Measurements from ENCODE around the gene MACROH2A1. TPM values are rescaled to one million over a fixed set of nuclear protein-coding genes. Genes with fewer than 3 reads are reported as not detected.

The MACROH2A1 gene
- polyA plus RNA-seq, 1 experiment = 129 TPM

DNA sequence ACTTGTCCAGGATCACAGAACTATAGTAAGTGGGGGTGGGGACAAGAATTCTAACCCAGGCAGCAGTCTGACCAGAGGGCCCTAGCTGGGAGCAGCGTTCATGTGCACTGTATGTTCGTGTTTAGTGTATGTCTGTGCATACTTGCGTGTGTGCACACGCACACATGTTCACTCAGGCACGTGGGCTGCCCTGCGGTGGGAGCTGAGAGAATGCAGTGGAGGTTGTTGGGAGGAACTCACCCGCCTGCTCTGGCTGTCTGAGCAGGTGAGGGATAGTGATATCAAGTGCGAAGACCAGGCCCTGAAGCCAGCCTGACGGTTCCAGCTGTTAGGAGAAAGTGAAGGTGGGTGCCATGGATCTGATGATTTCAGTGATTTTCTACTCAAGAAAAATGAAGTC is 47.2 kb upstream of the MACROH2A1 start:
- DNase-seq (ENCODE audit: low read depth, low spot score) = no peak
- CTCF ChIA-PET = interaction anchor here (1.1 to 5.1 kb wide), 3 partner anchors 12 to 106 kb away, joined by 4 to 30 read pairs (median 4); no protein-coding TSS in a partner anchor
- TF ChIP-seq, protein P1, sequence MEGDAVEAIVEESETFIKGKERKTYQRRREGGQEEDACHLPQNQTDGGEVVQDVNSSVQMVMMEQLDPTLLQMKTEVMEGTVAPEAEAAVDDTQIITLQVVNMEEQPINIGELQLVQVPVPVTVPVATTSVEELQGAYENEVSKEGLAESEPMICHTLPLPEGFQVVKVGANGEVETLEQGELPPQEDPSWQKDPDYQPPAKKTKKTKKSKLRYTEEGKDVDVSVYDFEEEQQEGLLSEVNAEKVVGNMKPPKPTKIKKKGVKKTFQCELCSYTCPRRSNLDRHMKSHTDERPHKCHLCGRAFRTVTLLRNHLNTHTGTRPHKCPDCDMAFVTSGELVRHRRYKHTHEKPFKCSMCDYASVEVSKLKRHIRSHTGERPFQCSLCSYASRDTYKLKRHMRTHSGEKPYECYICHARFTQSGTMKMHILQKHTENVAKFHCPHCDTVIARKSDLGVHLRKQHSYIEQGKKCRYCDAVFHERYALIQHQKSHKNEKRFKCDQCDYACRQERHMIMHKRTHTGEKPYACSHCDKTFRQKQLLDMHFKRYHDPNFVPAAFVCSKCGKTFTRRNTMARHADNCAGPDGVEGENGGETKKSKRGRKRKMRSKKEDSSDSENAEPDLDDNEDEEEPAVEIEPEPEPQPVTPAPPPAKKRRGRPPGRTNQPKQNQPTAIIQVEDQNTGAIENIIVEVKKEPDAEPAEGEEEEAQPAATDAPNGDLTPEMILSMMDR (IDR thresholded peaks at IDR 0.05; ENCODE audit: low read depth, low read length) = no peak
- peaks cover 27% of the 10 kb centered on the region for H3K27me3 ChIP-seq (ENCODE audit: control insufficient read depth, insufficient read depth, low read length)
- POLR2A ChIA-PET = no interaction called here
- no peak overlapping the region for H3K27ac ChIP-seq (ENCODE audit: low read depth, low read length)
- H3K4me3 ChIP-seq (ENCODE audit: low read depth, low read length) = no peak overlapping the region
- peaks cover 6% of the 10 kb centered on the region; the same call in 1 of the 2 replicates for H3K9me3 ChIP-seq (ENCODE audit: control insufficient read depth, insufficient read depth, low read length)

DNA sequence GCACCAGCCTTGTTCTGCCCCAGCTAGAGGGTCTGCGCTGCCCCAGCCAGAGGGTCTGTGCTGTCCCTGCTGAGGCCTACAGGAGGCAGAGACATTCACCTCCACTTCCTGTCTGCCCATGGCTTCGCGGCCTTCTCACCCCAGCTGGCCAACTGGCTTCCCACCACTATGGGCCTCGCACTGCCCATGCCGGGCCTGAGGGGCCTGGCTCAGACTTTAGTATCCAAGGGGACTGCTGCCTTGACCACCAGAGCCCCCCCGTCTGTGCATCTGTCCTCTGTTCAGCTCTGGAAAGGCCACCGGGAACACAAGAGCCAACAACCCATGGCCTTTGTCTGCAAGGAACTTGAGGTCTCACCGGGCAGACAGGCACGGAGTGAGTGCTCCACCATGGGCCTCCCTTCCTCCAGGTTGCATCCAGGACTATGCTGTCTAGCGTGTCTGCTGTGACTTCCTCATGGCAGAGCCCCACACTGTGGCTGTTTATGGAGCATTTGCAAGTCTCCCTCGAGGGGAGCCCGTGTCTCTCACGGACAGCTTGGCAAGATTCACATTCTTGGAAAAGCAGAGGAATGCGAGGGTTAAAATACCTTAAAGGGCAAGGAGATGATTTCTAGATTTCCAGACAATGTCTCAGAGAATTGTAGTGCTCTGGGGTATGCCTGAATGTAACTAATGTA is 46.4 kb upstream of the MACROH2A1 start:
- Histone ChIP-seq H3K27me3 (ENCODE audit: control insufficient read depth, insufficient read depth, low read length) (peaks cover 21% of the 10 kb centered on the region), H3K4me3 (ENCODE audit: low read depth, low read length) (no peak overlapping the region), H3K9me3 (ENCODE audit: control insufficient read depth, insufficient read depth, low read length) (peaks cover 6% of the 10 kb centered on the region; the same call in 1 of the 2 replicates), H3K27ac (ENCODE audit: low read depth, low read length) (no peak overlapping the region)
- TF ChIP-seq, protein P1 (IDR thresholded peaks at IDR 0.05; ENCODE audit: low read depth, low read length) = no peak
- CTCF ChIA-PET = interaction anchor here (1.1 to 5.1 kb wide), 4 partner anchors 11 to 107 kb away, joined by 4 to 30 read pairs (median 6); no protein-coding TSS in a partner anchor
- DNase-seq (ENCODE audit: low read depth, low spot score) = no peak
- POLR2A ChIA-PET = no interaction called here

DNA sequence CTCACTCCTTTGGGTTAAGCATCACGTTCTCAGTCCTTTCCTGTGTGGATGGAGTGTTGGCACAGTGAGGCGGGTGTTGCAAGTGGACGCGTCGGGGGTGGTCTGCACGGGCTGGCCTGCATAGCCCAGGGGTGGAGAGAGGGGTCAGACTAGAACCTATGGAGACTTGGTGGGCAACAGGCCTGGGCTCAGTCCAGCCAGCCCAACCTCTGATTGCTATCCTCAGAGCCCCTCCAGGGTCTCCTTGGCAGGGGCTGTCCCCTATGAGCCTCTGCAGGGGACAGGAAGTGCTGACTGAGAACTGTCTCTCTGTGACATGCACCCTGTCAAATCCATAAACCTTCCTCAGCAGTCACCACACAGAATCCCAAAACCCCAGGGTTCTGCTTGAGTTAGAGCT is 45.9 kb upstream of the MACROH2A1 start:
- no peak overlapping the region for H3K4me3 ChIP-seq (ENCODE audit: low read depth, low read length)
- H3K27me3 ChIP-seq (ENCODE audit: control insufficient read depth, insufficient read depth, low read length) = peaks cover 21% of the 10 kb centered on the region
- POLR2A ChIA-PET = no interaction called here
- no peak for DNase-seq (ENCODE audit: low read depth, low spot score)
- TF ChIP-seq, protein P1 (IDR thresholded peaks at IDR 0.05; ENCODE audit: low read depth, low read length) = no peak
- CTCF ChIA-PET = interaction anchor here (1.3 to 1.6 kb wide), 2 partner anchors 12 to 107 kb away, joined by 4 to 7 read pairs; no protein-coding TSS in a partner anchor
- H3K9me3 ChIP-seq (ENCODE audit: control insufficient read depth, insufficient read depth, low read length) = peaks cover 6% of the 10 kb centered on the region; the same call in 1 of the 2 replicates
- no peak overlapping the region for H3K27ac ChIP-seq (ENCODE audit: low read depth, low read length)

DNA sequence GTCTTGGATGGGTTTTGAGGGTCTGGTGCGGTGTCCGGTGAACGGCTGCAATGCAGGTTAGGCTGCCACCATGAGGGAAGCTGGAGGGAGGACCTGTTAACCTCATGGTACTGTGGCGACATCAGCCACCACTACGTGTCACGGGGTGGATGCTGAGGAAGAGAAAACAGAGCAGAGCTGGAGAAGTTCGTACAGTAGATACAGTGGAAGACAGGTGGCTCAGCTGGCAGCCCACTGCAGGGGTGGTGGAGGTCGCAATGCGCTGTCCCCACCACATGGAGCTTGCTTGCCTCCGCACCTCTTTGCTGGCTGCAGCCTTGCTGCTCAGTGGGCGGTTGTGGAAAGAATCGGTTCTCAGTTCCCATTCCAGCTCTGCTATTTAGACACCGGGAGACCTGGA is 45.3 kb upstream of the MACROH2A1 start:
- no peak overlapping the region for H3K4me3 ChIP-seq (ENCODE audit: low read depth, low read length)
- ChIA-PET CTCF (interaction anchor here (1.6 kb wide), 1 partner anchor 12 kb away, joined by 7 read pairs; no protein-coding TSS in a partner anchor), POLR2A (no interaction called here)
- TF ChIP-seq, protein P1 (IDR thresholded peaks at IDR 0.05; ENCODE audit: low read depth, low read length) = no peak
- no peak overlapping the region for H3K27ac ChIP-seq (ENCODE audit: low read depth, low read length)
- peaks cover 21% of the 10 kb centered on the region for H3K27me3 ChIP-seq (ENCODE audit: control insufficient read depth, insufficient read depth, low read length)
- DNase-seq (ENCODE audit: low read depth, low spot score) = no peak
- H3K9me3 ChIP-seq (ENCODE audit: control insufficient read depth, insufficient read depth, low read length) = peaks cover 6% of the 10 kb centered on the region; the same call in 1 of the 2 replicates

Measured in AG04450 (cell line).